HepG2 (cell line): ENCODE results near the gene TCN2. TPM values are rescaled to one million over a fixed set of nuclear protein-coding genes. Genes with fewer than 3 reads are reported as not detected.
A peak's percentile ranks its signal among the peaks of the same experiment; 100 is the strongest.

Source experiments
- ATAD3A ChIP-seq: sonication (generic); formaldehyde crosslinking; IDR thresholded peaks from 2 replicates; pipeline ENCODE4 v1.4.0; 2020; ENCODE audit warnings: missing genetic modification reagents
- BORCS8-MEF2B ChIP-seq: sonication (generic); formaldehyde crosslinking; IDR thresholded peaks from 2 replicates; pipeline ENCODE4 v1.8.0; 2022; ENCODE audit warnings: mild to moderate bottlenecking, missing genetic modification reagents
- CENPT ChIP-seq: sonication (generic); formaldehyde crosslinking; IDR thresholded peaks from 2 replicates; pipeline ENCODE4 v1.8.0; 2022; ENCODE audit warnings: low read depth, mild to moderate bottlenecking, moderate library complexity, missing genetic modification reagents
- CREM ChIP-seq, 2 experiments: sonication (generic) in 1 of 2; formaldehyde crosslinking in 1 of 2; IDR thresholded peaks; 2 replicates each; pipeline versions ENCODE4 v1.4.0 to v1.6.1; 2016 to 2020; ENCODE audit warnings: antibody characterized with exemption in 1 of 2, mild to moderate bottlenecking in 1 of 2, missing genetic modification reagents in 1 of 2
- GLI4 ChIP-seq: sonication (generic); formaldehyde crosslinking; IDR thresholded peaks from 2 replicates; pipeline ENCODE4 v1.5.1; 2020; ENCODE audit warnings: missing genetic modification reagents, mild to moderate bottlenecking, moderate library complexity, borderline replicate concordance
- HMG20A ChIP-seq: IDR thresholded peaks from 2 replicates; pipeline ENCODE4 v1.6.1; 2016; ENCODE audit warnings: borderline replicate concordance
- KDM1A ChIP-seq: IDR thresholded peaks from 2 replicates; pipeline ENCODE4 v1.6.1; 2016; ENCODE audit warnings: missing compliant biosample characterization
- MIER2 ChIP-seq: IDR thresholded peaks from 2 replicates; pipeline ENCODE4 v1.6.1; 2016; ENCODE audit warnings: missing biosample characterization, missing genetic modification reagents
- MTF2 ChIP-seq: sonication (generic); formaldehyde crosslinking; IDR thresholded peaks from 2 replicates; pipeline ENCODE4 v1.5.0; 2020; ENCODE audit warnings: missing genetic modification reagents, borderline replicate concordance
- MXD3 ChIP-seq: IDR thresholded peaks from 2 replicates; pipeline ENCODE4 v1.6.1; 2016; ENCODE audit warnings: mild to moderate bottlenecking, missing biosample characterization, missing genetic modification reagents
- NFKBIZ ChIP-seq: IDR thresholded peaks from 2 replicates; pipeline ENCODE4 v1.6.1; 2018; ENCODE audit warnings: missing genetic modification reagents, missing compliant biosample characterization
- NR2C2 ChIP-seq: sonication (generic); formaldehyde crosslinking; IDR thresholded peaks from 2 replicates; pipeline ENCODE4 v1.4.0; 2020; ENCODE audit warnings: missing genetic modification reagents, mild to moderate bottlenecking, moderate library complexity, borderline replicate concordance
- RXRA ChIP-seq: sonication (generic); formaldehyde crosslinking; IDR thresholded peaks from 2 replicates; pipeline ENCODE4 v1.5.1; 2020; ENCODE audit warnings: missing genetic modification reagents
- SSRP1 ChIP-seq: IDR thresholded peaks from 2 replicates; pipeline ENCODE4 v1.6.1; 2016; ENCODE audit warnings: control low read depth
- XRCC5 ChIP-seq: fragments of 200-400 bp; formaldehyde crosslinking; optimal IDR thresholded peaks from 2 replicates; pipeline ENCODE3; 2017; ENCODE audit warnings: mild to moderate bottlenecking, low read length
- ZNF382 ChIP-seq: sonication (generic); formaldehyde crosslinking; IDR thresholded peaks from 2 replicates; pipeline ENCODE4 v1.5.0; 2020; ENCODE audit warnings: missing genetic modification reagents, mild to moderate bottlenecking, borderline replicate concordance
- ZNF383 ChIP-seq: sonication (generic); formaldehyde crosslinking; IDR thresholded peaks from 2 replicates; pipeline ENCODE4 v1.4.0; 2020; ENCODE audit warnings: missing genetic modification reagents, mild to moderate bottlenecking, borderline replicate concordance
- ZNF44 ChIP-seq: sonication (generic); formaldehyde crosslinking; IDR thresholded peaks from 2 replicates; pipeline ENCODE4 v1.5.1; 2020; ENCODE audit warnings: mild to moderate bottlenecking, missing genetic modification reagents
- ZNF501 ChIP-seq: sonication (generic); formaldehyde crosslinking; IDR thresholded peaks from 2 replicates; pipeline ENCODE4 v1.5.1; 2020; ENCODE audit warnings: mild to moderate bottlenecking, moderate library complexity, missing genetic modification reagents
- ZNF775 ChIP-seq: sonication (generic); formaldehyde crosslinking; IDR thresholded peaks from 2 replicates; pipeline ENCODE4 v1.4.0; 2020; ENCODE audit warnings: missing genetic modification reagents, mild to moderate bottlenecking, moderate library complexity, borderline replicate concordance
- ZNF816 ChIP-seq: sonication (generic); formaldehyde crosslinking; IDR thresholded peaks from 2 replicates; pipeline ENCODE4 v1.8.0; 2022; ENCODE audit warnings: missing genetic modification reagents, mild to moderate bottlenecking, borderline replicate concordance
- ZNF878 ChIP-seq: sonication (generic); formaldehyde crosslinking; IDR thresholded peaks from 2 replicates; pipeline ENCODE4 v1.8.1; 2023; ENCODE audit warnings: mild to moderate bottlenecking, missing genetic modification reagents, moderate library complexity
- ZSCAN9 ChIP-seq: IDR thresholded peaks from 2 replicates; pipeline ENCODE4 v1.6.1; 2016; ENCODE audit warnings: borderline replicate concordance
- polyA plus RNA-seq, 8 experiments: library from polyadenylated mRNA; depleted of rRNA in 3 of 8; stranded (reverse) in 7 of 8; unstranded in 1 of 8; fragments of >200 nt; fragmentation: Illumina TruSeq in 4 of 8; extraction: Trizol in 4 of 8; gene quantifications; 2 replicates each; pipeline versions ENCODE4 v1.2.1 to v1.2.3, GENCODE V29; 2011 to 2016; ENCODE audit warnings: low read depth in 4 of 8, missing spikeins in 1 of 8, mixed read lengths in 1 of 8; ENCODE audit not compliant: insufficient read depth in 1 of 8
- total RNA-seq, 5 experiments: library from RNA; depleted of rRNA; stranded (reverse); fragments of >200 nt; fragmentation: Illumina TruSeq; extraction: Trizol; gene quantifications; 2 replicates each; pipeline ENCODE4 v1.2.3, GENCODE V29; 2016; ENCODE audit warnings: low read depth in 1 of 5
- TF ChIP-seq, protein P1 (sequence below): sonication (generic); formaldehyde crosslinking; IDR thresholded peaks from 2 replicates; pipeline ENCODE4 v1.4.0; 2020; ENCODE audit warnings: mild to moderate bottlenecking, missing genetic modification reagents
- TF ChIP-seq, protein P2 (sequence below): sonication (generic); formaldehyde crosslinking; IDR thresholded peaks from 2 replicates; pipeline ENCODE4 v1.5.0; 2020; ENCODE audit warnings: mild to moderate bottlenecking, missing genetic modification reagents, borderline replicate concordance
- TF ChIP-seq, protein P3 (sequence below): IDR thresholded peaks from 2 replicates; pipeline ENCODE4 v1.6.1; 2018; ENCODE audit warnings: missing genetic modification reagents

Gene TCN2
- total and polyA plus RNA-seq, 2 of the 13 experiments (the other 11 are each of a cell fraction or from before 2014, with no cell fraction given): 0.29 to 0.31 TPM

- TF ChIP-seq ZSCAN9 (CRISPR knock-in tag) (no peak), MTF2 (CRISPR knock-in tag) (no peak), ZNF816 (CRISPR knock-in tag) (no peak), MXD3 (no peak), ZNF878 (CRISPR knock-in tag) (no peak), CENPT (CRISPR knock-in tag) (no peak), GLI4 (CRISPR knock-in tag) (no peak), MIER2 (CRISPR knock-in tag) (no peak), NR2C2 (CRISPR knock-in tag) (0 out of 2 replicates have a peak, but pooled peaks have one; percentile 36), RXRA (peak; percentile 38; the same call in 1 of the 2 replicates), ZNF383 (no peak), XRCC5 (no peak), NFKBIZ (CRISPR knock-in tag) (no peak), BORCS8-MEF2B (no peak), HMG20A (CRISPR knock-in tag) (no peak), KDM1A (CRISPR knock-in tag) (no peak), CREM (IDR thresholded peaks at IDR 0.05) (no peak), CREM (CRISPR knock-in tag; IDR thresholded peaks at IDR 0.05) (no peak), ZNF44 (CRISPR knock-in tag) (no peak), ZNF775 (CRISPR knock-in tag) (no peak), ZNF501 (CRISPR knock-in tag) (peak; percentile 70; the same call in 1 of the 2 replicates), SSRP1 (CRISPR knock-in tag) (no peak), ATAD3A (CRISPR knock-in tag) (no peak), ZNF382 (CRISPR knock-in tag) (no peak)
- TF ChIP-seq, protein P1, sequence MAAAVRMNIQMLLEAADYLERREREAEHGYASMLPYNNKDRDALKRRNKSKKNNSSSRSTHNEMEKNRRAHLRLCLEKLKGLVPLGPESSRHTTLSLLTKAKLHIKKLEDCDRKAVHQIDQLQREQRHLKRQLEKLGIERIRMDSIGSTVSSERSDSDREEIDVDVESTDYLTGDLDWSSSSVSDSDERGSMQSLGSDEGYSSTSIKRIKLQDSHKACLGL (CRISPR knock-in tag): no peak
- TF ChIP-seq, protein P2, sequence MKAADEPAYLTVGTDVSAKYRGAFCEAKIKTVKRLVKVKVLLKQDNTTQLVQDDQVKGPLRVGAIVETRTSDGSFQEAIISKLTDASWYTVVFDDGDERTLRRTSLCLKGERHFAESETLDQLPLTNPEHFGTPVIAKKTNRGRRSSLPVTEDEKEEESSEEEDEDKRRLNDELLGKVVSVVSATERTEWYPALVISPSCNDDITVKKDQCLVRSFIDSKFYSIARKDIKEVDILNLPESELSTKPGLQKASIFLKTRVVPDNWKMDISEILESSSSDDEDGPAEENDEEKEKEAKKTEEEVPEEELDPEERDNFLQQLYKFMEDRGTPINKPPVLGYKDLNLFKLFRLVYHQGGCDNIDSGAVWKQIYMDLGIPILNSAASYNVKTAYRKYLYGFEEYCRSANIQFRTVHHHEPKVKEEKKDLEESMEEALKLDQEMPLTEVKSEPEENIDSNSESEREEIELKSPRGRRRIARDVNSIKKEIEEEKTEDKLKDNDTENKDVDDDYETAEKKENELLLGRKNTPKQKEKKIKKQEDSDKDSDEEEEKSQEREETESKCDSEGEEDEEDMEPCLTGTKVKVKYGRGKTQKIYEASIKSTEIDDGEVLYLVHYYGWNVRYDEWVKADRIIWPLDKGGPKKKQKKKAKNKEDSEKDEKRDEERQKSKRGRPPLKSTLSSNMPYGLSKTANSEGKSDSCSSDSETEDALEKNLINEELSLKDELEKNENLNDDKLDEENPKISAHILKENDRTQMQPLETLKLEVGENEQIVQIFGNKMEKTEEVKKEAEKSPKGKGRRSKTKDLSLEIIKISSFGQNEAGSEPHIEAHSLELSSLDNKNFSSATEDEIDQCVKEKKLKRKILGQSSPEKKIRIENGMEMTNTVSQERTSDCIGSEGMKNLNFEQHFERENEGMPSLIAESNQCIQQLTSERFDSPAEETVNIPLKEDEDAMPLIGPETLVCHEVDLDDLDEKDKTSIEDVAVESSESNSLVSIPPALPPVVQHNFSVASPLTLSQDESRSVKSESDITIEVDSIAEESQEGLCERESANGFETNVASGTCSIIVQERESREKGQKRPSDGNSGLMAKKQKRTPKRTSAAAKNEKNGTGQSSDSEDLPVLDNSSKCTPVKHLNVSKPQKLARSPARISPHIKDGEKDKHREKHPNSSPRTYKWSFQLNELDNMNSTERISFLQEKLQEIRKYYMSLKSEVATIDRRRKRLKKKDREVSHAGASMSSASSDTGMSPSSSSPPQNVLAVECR (CRISPR knock-in tag): 0 out of 2 replicates have a peak, but pooled peaks have one; percentile 32
- TF ChIP-seq, protein P3, sequence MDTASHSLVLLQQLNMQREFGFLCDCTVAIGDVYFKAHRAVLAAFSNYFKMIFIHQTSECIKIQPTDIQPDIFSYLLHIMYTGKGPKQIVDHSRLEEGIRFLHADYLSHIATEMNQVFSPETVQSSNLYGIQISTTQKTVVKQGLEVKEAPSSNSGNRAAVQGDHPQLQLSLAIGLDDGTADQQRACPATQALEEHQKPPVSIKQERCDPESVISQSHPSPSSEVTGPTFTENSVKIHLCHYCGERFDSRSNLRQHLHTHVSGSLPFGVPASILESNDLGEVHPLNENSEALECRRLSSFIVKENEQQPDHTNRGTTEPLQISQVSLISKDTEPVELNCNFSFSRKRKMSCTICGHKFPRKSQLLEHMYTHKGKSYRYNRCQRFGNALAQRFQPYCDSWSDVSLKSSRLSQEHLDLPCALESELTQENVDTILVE: no peak
Observed at GRCh38 chr22:30559889-30560288, 47.1 kb upstream of the TCN2 start (continued).
